Measurements from ENCODE around the gene HOXB6.

Gene HOXB6

DNA sequence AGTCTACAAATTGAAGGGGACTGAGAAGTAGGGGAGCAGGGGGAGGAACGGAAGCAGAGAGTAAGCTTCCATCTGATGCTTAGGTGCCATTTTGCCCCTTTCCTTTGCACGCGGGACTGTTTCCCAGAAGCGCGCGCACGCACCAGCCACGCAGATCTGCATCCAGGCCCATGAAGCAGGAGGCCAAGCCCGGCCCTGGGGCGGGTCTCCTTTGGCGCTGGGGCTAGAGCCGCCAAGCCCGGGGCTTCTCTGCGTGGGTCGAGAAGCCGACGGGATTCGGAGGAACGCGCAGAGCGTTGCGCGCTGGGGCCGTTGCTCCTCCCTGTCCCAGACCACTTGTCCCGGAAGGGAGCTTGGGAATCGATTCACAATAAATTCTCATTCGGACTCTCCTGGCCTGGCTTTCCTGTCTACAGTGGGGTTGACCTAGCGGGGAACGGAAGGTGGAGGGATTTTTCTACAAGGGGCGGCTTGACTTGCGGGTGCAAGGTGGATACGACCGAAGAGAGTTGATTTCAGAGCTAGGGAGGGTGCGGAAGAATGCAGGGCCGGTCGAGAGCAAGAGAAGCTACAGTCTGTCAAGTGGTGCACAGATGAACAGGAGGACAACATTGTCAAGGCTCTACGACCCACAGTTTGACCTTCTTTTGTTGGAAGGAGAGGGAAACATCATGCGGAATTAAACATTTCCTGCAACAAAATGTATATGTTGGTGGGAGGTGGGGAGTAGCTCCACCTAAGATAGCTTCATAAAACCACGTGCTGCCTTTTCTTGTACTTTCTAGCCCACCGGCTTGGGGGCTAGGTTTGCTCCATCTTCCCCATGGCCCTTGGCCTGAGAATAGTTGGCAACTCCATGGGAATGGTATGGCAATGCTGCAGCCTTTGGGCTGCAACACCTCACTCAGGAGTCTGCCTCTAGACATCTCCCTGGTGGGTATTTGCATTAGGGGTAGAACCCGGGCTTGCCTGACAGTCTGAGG, 16.9 kb upstream of the HOXB6 start:
- no peak for DNase-seq (ENCODE audit: low read depth in 2 of 2)

- no peak for DNase-seq (ENCODE audit: low read depth in 2 of 2)
These were observed 15.8 kb upstream of the HOXB6 start for GRCh38 chr17:48620461-48621139.

- no peak for DNase-seq (ENCODE audit: low read depth in 2 of 2)
These were observed 15.2 kb upstream of the HOXB6 start for GRCh38 chr17:48619826-48620449.

DNA sequence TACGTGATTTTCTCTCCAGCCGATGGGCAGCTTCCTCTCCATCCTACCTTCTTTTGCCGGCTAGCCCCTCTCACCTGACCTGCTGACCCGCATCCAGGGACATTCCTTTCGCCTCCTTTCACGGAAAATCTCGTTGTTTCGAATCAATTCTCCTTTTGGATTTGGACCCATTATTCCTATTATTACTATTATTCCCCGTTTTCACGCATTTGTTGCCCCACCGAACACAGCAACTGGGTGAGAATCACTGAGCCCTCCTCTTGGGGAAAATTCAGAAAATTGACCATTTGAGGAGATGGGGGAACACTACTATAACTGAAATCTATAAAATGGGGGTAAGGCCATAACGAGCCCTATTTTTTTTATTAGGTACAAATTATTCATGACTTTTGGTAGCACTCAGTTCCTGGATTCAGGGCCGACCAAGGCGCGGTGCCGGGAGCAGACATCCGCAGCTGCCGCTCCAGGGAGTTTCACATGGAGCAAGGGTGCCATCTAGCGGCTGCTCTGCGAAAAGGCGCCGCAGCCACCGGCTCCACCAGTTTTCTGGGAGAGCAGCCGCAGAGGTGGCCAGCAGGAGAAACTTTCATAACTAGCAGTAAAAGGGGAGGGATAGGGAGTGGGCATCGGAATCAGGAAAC, 13.6 kb upstream of the HOXB6 start:
- peak; percentile 68 to 75 for DNase-seq (ENCODE audit: low read depth in 2 of 2)

GRCh38 chr17:48617471-48618255, 12.9 kb upstream of the HOXB6 start:
- DNase-seq (ENCODE audit: low read depth in 2 of 2): no peak

DNA sequence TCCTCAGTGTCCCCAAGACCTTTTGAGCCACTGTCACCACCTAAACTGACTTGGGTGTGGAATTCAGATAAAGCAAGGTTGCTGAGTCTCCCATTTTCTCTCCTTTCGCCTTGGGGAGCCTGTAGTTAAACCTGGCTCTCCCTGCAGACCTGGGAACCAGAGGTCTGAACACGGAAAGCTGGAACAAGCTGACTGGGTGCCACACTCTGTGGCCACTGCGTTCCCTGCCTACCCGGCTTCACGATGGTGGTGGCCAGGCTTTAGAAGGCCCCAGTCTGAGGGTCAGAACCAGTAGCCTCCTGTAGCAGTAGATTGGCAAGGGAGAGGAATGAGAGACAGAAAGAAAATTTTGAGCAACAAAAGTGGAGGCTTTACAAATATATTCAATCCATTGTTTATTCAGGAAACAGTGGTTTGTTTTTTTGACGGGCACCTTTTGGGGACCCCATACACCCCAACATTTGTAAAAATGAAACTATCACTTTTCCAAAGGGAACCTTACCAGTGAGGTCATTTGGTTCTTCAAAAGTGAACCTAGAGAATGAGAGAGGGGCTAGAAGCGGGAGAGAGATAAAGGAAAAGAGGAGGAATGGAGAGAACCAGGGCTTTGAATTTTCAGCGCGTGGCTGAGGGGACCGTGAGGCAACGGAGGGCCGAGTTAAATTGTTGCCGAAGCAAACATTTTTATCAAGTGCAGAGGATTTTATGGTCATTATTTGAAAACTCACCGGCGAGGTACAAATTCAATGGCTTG, 12.1 kb upstream of the HOXB6 start:
- no peak for DNase-seq (ENCODE audit: low read depth in 2 of 2)

- DNase-seq (ENCODE audit: low read depth in 2 of 2): no peak
These were observed 11.4 kb upstream of the HOXB6 start for GRCh38 chr17:48615963-48616716.

- DNase-seq (ENCODE audit: low read depth in 2 of 2): no peak
These were observed 10.5 kb upstream of the HOXB6 start, which contains the start of gene HOXB8 for GRCh38 chr17:48615047-48615962. Gene HOXB8, minus strand, starts transcription at chr17:48615292. Its CDS starts 588 bp downstream, at chr17:48614704.

DNA sequence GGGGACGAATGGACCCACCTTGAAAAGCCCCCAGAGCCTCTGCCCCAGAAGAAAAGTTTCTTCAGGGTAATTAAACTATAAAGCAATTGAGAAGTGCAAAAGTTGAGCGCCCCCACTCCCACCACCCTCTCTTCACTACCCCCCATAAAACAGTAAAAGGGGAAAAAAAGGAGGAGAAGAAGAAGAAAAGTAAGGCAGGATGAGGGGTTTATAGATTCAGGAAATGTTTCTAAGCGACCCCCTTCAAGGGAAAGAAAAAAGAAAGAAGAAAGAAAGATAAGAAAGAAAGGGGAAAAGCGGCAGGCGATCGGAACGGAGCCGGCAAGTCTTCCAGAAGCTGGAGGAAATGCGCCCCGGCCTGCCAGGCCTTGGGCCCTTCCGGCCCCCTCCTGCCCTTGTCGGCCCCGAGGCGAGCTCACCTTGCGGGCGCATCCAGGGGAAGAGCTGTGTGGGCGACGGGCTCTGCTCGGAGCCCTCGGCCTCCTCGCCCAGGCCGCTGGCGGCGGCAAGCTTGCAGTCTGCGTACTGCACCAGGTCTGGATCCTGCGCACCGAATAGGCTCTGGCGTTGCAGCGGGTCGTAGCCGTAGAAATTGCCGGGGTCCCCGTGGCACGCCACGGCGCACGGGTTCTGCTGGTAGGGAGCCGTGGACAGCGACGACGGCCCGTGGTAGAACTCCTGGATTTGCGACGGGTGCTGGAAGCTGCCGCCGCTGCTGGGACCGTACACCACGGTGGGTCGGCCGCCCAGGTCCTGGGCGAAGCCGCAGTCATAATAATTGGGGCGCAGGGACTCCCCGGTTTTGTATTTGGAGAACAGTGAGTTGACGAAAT, 9.3 kb upstream of the HOXB6 start:
- no peak for DNase-seq (ENCODE audit: low read depth in 2 of 2)

- DNase-seq (ENCODE audit: low read depth in 2 of 2): no peak
These were observed 8.3 kb upstream of the HOXB6 start for GRCh38 chr17:48612854-48613691.

DNA sequence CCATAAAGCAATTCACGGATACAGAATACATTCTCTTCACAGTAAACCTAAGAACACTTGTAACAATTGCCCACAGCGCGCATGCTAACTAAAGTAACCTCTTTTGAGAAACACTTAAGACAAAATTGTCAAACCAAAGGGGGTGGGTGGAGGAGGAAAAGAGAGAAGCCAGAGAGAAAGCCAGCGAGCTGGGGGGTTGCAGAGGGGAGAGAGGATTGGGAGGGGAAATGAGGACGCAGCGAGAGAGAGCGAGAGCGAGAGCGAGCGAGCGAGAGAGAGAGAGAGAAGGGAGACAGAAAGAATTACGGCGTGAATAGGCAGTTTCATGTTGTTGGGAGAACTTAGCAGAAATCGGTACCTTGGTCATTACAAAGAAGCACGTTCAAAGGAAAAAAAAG, 7.7 kb upstream of the HOXB6 start:
- DNase-seq (ENCODE audit: low read depth in 2 of 2): no peak

DNA sequence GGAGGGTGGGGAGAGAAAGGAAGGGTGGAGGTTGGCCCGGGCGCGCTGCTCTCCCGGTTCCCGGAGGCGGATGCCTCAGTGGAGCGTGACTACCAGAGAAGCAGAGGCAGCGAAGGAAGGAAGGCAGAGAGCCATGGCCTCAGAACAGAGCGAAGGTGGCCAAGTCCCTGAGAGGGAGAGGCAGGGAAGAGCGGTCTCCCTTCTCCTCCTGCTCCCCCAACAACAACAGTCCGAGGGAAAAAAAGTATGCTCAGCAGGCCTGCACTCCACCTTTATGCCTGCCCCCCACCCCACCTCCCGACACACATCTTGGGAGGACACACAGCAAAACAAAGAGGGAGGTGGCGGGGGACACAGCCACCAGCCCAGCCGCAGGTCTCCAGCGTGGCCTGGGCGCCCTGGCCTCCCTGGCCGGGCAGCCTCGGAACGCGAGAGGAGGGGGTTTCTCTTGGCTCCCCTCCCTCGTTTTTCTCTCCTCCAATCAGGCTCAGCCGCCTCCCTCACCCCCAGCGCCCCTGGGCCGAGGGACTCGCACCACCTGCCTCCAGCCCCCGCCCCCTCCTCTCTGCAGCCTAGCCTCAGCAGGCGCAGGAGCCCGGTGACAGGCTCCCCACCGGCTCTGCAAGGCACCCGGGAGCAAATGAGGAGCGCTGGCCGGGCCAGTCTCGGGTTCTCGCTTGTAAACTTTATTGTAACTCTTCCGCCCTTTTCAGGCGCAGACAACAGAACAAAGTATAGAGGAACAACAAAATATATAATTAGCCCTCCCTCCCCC, 7.1 kb upstream of the HOXB6 start:
- DNase-seq (ENCODE audit: low read depth in 2 of 2): no peak

DNA sequence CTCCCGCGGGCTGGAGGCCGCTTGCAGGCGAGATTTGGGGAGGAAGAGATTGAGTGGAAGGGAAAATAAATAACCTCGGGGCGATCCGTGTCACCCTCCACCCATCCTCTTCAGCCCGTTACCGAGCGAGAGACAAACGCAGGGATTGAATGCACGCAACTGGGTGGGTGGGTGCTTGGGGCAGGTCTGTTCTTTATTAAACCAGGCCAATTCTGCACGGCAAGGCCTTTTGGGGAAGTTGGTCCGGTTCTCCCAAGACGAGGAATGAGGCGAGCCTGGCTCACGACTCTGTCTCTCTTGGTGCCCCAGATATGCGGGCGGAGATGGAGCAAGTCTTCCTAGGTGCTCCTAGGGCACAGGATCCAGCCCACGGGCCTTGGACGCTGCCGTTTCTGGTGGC, 6.4 kb upstream of the HOXB6 start:
- no peak for DNase-seq (ENCODE audit: low read depth in 2 of 2)

DNA sequence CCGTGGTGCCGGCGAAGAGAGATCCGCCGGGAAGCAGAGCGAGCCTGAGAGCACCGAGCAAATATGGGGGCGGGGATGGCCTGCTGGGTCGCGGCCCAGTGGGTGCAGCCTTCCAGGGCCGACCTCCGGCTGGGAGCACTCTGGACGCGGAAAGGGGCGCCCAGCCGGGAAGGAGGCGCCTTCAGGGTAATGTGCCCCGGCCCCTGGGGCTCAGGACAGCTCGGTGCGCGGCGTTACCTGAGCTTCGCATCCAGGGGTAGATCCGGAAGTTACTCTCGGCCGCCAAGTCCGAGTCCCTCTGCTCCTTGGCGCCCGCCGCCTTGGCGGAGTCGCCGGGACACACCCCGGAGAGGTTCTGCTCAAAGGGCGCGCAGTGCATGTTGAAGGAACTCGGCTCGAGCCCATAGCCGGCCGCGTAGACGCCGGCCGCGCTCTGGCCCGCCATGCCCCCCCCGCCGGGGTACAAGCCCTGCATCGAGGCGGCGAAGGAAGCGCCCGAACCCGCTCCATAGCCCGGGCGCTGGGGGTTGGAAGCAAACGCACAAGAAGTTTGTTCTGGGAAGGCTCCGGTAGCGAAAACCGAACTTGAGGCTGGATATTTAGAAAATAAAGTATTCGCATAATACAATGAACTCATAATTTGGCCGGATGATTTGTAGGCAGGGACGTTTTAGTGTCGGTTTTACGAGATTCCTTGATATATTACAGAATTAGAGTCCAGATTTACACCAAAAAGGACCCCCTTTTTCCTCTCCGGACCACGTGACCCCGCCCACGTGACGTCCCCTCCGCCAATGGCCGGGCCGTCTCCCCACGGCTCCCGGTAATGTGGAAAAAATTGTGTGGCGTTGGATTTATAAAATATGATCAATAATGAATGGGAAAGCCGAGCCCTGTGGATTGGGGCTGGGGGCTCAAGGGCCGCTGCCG, 5.8 kb upstream of the HOXB6 start, which contains the start of gene HOXB7:
HOXB7 (minus strand) TSS at position 736 of the 930 bp plus-strand sequence; CDS start at position 637, 99 bp downstream.
- peak; percentile 62 to 68 for DNase-seq (ENCODE audit: low read depth in 2 of 2)

Data from stimulated activated CD8-positive, alpha-beta memory T cell treated with anti-CD3 and anti-CD28 coated beads, Interleukin-2, amount 100 ng/mL, for 48 hours (primary cell).